ENCODE measurements around the gene SLC7A5. TPM values are rescaled to one million over a fixed set of nuclear protein-coding genes. Genes with fewer than 3 reads are reported as not detected.
A peak's percentile ranks its signal among the peaks of the same experiment; 100 is the strongest.

The SLC7A5 gene
- total and polyA plus RNA-seq, 2 of the 13 experiments (the other 11 are each of a cell fraction or from before 2014, with no cell fraction given) = 79.6 to 155 TPM

GRCh38 chr16:87815567-87815966 is 53.7 kb downstream of the SLC7A5 start (continued):
- TF ChIP-seq GPN1 (CRISPR knock-in tag; IDR thresholded peaks at IDR 0.05; ENCODE audit: borderline replicate concordance) = no peak
- no peak for TF ChIP-seq SP4 (CRISPR knock-in tag; IDR thresholded peaks at IDR 0.05)
- peak; percentile 26; the same call in 1 of the 2 replicates for TF ChIP-seq ZKSCAN8 (CRISPR knock-in tag; IDR thresholded peaks at IDR 0.05; ENCODE audit: borderline replicate concordance)
- 0 out of 2 replicates have a peak, but pooled peaks have one; percentile 63 for TF ChIP-seq ZNF772 (CRISPR knock-in tag; IDR thresholded peaks at IDR 0.05)
- no peak for TF ChIP-seq SMAD3 (CRISPR knock-in tag; IDR thresholded peaks at IDR 0.05)
- TF ChIP-seq KDM2A (CRISPR knock-in tag; IDR thresholded peaks at IDR 0.05; ENCODE audit: borderline replicate concordance, low read depth) = peak; percentile 64; the same call in 1 of the 2 replicates
- no peak for TF ChIP-seq GTF3A (CRISPR knock-in tag; conservative IDR thresholded peaks at IDR 0.05)
- TF ChIP-seq, protein P1, sequence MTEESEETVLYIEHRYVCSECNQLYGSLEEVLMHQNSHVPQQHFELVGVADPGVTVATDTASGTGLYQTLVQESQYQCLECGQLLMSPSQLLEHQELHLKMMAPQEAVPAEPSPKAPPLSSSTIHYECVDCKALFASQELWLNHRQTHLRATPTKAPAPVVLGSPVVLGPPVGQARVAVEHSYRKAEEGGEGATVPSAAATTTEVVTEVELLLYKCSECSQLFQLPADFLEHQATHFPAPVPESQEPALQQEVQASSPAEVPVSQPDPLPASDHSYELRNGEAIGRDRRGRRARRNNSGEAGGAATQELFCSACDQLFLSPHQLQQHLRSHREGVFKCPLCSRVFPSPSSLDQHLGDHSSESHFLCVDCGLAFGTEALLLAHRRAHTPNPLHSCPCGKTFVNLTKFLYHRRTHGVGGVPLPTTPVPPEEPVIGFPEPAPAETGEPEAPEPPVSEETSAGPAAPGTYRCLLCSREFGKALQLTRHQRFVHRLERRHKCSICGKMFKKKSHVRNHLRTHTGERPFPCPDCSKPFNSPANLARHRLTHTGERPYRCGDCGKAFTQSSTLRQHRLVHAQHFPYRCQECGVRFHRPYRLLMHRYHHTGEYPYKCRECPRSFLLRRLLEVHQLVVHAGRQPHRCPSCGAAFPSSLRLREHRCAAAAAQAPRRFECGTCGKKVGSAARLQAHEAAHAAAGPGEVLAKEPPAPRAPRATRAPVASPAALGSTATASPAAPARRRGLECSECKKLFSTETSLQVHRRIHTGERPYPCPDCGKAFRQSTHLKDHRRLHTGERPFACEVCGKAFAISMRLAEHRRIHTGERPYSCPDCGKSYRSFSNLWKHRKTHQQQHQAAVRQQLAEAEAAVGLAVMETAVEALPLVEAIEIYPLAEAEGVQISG (CRISPR knock-in tag; IDR thresholded peaks at IDR 0.05) = peak; percentile 66
- TF ChIP-seq SCMH1 (CRISPR knock-in tag; IDR thresholded peaks at IDR 0.05; ENCODE audit: borderline replicate concordance) = no peak
- TF ChIP-seq, protein P2, sequence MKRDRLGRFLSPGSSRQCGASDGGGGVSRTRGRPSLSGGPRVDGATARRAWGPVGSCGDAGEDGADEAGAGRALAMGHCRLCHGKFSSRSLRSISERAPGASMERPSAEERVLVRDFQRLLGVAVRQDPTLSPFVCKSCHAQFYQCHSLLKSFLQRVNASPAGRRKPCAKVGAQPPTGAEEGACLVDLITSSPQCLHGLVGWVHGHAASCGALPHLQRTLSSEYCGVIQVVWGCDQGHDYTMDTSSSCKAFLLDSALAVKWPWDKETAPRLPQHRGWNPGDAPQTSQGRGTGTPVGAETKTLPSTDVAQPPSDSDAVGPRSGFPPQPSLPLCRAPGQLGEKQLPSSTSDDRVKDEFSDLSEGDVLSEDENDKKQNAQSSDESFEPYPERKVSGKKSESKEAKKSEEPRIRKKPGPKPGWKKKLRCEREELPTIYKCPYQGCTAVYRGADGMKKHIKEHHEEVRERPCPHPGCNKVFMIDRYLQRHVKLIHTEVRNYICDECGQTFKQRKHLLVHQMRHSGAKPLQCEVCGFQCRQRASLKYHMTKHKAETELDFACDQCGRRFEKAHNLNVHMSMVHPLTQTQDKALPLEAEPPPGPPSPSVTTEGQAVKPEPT (CRISPR knock-in tag; IDR thresholded peaks at IDR 0.05; ENCODE audit: low read depth) = no peak
- 0 out of 2 replicates have a peak, but pooled peaks have one; percentile 35 for TF ChIP-seq ZBTB4 (CRISPR knock-in tag; IDR thresholded peaks at IDR 0.05; ENCODE audit: borderline replicate concordance)
- TF ChIP-seq ZNF644 (CRISPR knock-in tag; IDR thresholded peaks at IDR 0.05; ENCODE audit: low read depth) = 0 out of 2 replicates have a peak, but pooled peaks have one; percentile 41
- no peak for TF ChIP-seq MAX (IDR thresholded peaks at IDR 0.05)
- TF ChIP-seq, protein P3, sequence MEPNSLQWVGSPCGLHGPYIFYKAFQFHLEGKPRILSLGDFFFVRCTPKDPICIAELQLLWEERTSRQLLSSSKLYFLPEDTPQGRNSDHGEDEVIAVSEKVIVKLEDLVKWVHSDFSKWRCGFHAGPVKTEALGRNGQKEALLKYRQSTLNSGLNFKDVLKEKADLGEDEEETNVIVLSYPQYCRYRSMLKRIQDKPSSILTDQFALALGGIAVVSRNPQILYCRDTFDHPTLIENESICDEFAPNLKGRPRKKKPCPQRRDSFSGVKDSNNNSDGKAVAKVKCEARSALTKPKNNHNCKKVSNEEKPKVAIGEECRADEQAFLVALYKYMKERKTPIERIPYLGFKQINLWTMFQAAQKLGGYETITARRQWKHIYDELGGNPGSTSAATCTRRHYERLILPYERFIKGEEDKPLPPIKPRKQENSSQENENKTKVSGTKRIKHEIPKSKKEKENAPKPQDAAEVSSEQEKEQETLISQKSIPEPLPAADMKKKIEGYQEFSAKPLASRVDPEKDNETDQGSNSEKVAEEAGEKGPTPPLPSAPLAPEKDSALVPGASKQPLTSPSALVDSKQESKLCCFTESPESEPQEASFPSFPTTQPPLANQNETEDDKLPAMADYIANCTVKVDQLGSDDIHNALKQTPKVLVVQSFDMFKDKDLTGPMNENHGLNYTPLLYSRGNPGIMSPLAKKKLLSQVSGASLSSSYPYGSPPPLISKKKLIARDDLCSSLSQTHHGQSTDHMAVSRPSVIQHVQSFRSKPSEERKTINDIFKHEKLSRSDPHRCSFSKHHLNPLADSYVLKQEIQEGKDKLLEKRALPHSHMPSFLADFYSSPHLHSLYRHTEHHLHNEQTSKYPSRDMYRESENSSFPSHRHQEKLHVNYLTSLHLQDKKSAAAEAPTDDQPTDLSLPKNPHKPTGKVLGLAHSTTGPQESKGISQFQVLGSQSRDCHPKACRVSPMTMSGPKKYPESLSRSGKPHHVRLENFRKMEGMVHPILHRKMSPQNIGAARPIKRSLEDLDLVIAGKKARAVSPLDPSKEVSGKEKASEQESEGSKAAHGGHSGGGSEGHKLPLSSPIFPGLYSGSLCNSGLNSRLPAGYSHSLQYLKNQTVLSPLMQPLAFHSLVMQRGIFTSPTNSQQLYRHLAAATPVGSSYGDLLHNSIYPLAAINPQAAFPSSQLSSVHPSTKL (CRISPR knock-in tag; IDR thresholded peaks at IDR 0.05) = no peak
- TF ChIP-seq STAT5B (CRISPR knock-in tag; IDR thresholded peaks at IDR 0.05) = no peak
- no peak for TF ChIP-seq ZNF672 (CRISPR knock-in tag; IDR thresholded peaks at IDR 0.05)
- TF ChIP-seq TP53 (CRISPR knock-in tag; conservative IDR thresholded peaks at IDR 0.05) = no peak
- TF ChIP-seq ONECUT2 (CRISPR knock-in tag; IDR thresholded peaks at IDR 0.05) = no peak
- TF ChIP-seq MAFG (CRISPR knock-in tag; IDR thresholded peaks at IDR 0.05) = no peak
